NCI-H128 (cell line): ENCODE results near the gene GNAO1.

Experiments used
- DNase-seq: peaks from one replicate; lab custom pipeline; 2025; ENCODE audit not compliant: unreplicated experiment; lab: John Stamatoyannopoulos, UW

GNAO1 gene

GRCh38 chr16:56347670-56348069, 156.4 kb downstream of the GNAO1 start:
- DNase-seq = no peak

GRCh38 chr16:56348168-56349085, 157.1 kb downstream of the GNAO1 start:
- DNase-seq = no peak

GRCh38 chr16:56349086-56349415, 157.8 kb downstream of the GNAO1 start:
- no peak for DNase-seq

GRCh38 chr16:56349711-56350161, 158.4 kb downstream of the GNAO1 start:
- no peak for DNase-seq

GRCh38 chr16:56350491-56351405, 159.5 kb downstream of the GNAO1 start:
- no peak for DNase-seq

- no peak for DNase-seq
Observed at GRCh38 chr16:56351481-56351880, 160.2 kb downstream of the GNAO1 start.

GRCh38 chr16:56352351-56353053, 161.2 kb downstream of the GNAO1 start:
- no peak for DNase-seq

- no peak for DNase-seq
Observed at GRCh38 chr16:56353054-56353921, 162.0 kb downstream of the GNAO1 start.

GRCh38 chr16:56354016-56354415, 162.7 kb downstream of the GNAO1 start:
- DNase-seq = no peak

GRCh38 chr16:56354746-56355145, 163.5 kb downstream of the GNAO1 start:
- DNase-seq = no peak

GRCh38 chr16:56355221-56355620, 163.9 kb downstream of the GNAO1 start:
- no peak for DNase-seq

GRCh38 chr16:56355786-56356275, 164.5 kb downstream of the GNAO1 start:
- DNase-seq = no peak

GRCh38 chr16:56356276-56357240, 165.3 kb downstream of the GNAO1 start:
- DNase-seq = no peak

GRCh38 chr16:56357241-56357764, 166.0 kb downstream of the GNAO1 start:
- no peak for DNase-seq

- DNase-seq = no peak
Observed at GRCh38 chr16:56357765-56358322, 166.6 kb downstream of the GNAO1 start.

GRCh38 chr16:56360117-56361008, 169.1 kb downstream of the GNAO1 start:
- no peak for DNase-seq

- no peak for DNase-seq
Observed at GRCh38 chr16:56362057-56362655, 170.9 kb downstream of the GNAO1 start.
